Muscle layer of duodenum (tissue), 2 donors: ENCODE results near the gene ANKRD24.
"Not testable (repeated sequence)": the region's sequence is repeated elsewhere in the genome, so short reads cannot be mapped to it uniquely, and the experiment has no call there.

Source experiments
- H3K27ac ChIP-seq: one replicate; pipeline ENCODE4 v1.7.0; 2013; ENCODE audit warnings: mild to moderate bottlenecking, low read length
- H3K27me3 ChIP-seq: one replicate; pipeline ENCODE4 v1.7.0; 2013; ENCODE audit warnings: low read depth, mild to moderate bottlenecking, control low read depth, low read length
- H3K36me3 ChIP-seq, 2 donors: one replicate each; pipeline ENCODE4 v1.7.0; 2013; ENCODE audit warnings: low read length in 2 of 2, control low read depth in 1 of 2, mild to moderate bottlenecking in 1 of 2; ENCODE audit not compliant: insufficient read depth in 2 of 2, control insufficient read depth in 1 of 2
- H3K4me1 ChIP-seq, 2 donors: one replicate each; pipeline ENCODE4 v1.7.0; 2013; ENCODE audit warnings: low read length in 2 of 2, mild to moderate bottlenecking in 2 of 2, control low read depth in 1 of 2, moderate library complexity in 1 of 2; ENCODE audit not compliant: insufficient read depth in 2 of 2, control insufficient read depth in 1 of 2
- H3K4me3 ChIP-seq, 2 donors: one replicate each; pipeline ENCODE4 v1.7.0; 2013; ENCODE audit warnings: low read length in 2 of 2, low read depth in 1 of 2, mild to moderate bottlenecking in 1 of 2
- H3K9me3 ChIP-seq, 2 donors: one replicate each; pipeline ENCODE4 v1.7.0; 2013; ENCODE audit warnings: low read length in 2 of 2, control low read depth in 1 of 2, mild to moderate bottlenecking in 1 of 2; ENCODE audit not compliant: control insufficient read depth in 1 of 2
- donor health status: healthy.

Gene ANKRD24

GRCh38 chr19:4267101-4267900 lies 84.8 kb downstream of the ANKRD24 start:
- no peak overlapping the region for H3K4me3 ChIP-seq
- peaks cover 0 to 6% of the 10 kb centered on the region in 2 donors for H3K9me3 ChIP-seq
- H3K4me1 ChIP-seq, result no peaks in the 10 kb centered on the region
- H3K27ac ChIP-seq, result no peak overlapping the region
- H3K27me3 ChIP-seq, result no peaks in the 10 kb centered on the region
- peaks cover 15 to 56% of the 10 kb centered on the region in 2 donors for H3K36me3 ChIP-seq

DNA sequence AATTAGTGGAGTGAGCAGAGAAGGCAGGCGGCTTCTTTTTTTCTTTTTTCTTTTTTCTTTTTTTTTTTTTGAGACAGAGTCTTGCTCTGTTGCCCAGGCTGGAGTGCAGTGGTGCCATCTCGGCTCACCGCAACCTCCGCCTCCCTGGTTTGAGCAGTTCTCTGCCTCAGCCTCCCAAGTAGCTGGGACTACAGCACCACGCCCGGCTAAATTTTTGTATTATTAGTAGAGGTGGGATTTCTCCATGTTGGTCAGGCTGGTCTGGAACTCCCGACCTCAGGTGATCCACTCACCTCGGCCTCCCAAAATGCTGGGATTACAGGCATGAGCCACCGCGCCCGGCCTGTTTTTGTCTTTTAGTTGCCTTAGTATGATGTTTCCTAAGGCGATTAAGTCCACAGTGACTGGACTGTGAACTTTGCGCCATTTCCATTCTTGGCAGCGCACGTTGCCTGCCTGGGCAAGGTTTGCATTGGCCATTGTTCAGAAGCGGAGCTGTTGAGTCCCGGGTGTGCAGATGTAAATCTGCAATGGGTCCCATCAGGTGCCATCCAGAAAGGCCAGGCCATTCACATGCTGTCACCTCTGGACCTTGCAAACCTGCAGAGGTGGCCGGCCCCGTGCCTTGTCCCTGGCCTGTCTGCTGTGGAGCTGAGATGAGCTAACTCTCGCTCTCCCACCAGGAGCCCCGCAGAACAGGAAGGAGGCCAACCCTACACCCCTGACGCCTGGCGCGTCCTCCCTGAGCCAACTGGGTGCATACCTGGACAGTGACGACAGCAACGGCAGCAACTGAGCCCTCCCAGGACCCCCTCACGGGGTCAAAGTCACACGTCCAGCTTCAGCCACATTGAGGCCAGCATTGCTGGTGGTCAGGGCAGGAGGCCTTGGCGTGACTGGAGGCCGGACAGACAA lies 85.7 kb downstream of the ANKRD24 start:
- H3K27ac ChIP-seq, result no peak overlapping the region
- H3K36me3 ChIP-seq, result peaks cover 15 to 48% of the 10 kb centered on the region in 2 donors
- H3K4me3 ChIP-seq, result no peak overlapping the region
- peaks cover 0 to 6% of the 10 kb centered on the region in 2 donors for H3K9me3 ChIP-seq
- H3K27me3 ChIP-seq, result no peaks in the 10 kb centered on the region
- H3K4me1 ChIP-seq, result no peaks in the 10 kb centered on the region

GRCh38 chr19:4268816-4269430 lies 86.4 kb downstream of the ANKRD24 start:
- Histone ChIP-seq H3K27ac (no peak overlapping the region), H3K4me3 (no peak overlapping the region), H3K9me3 (peaks cover 0 to 6% of the 10 kb centered on the region in 2 donors), H3K4me1 (no peaks in the 10 kb centered on the region), H3K36me3 (peaks cover 15 to 44% of the 10 kb centered on the region in 2 donors), H3K27me3 (no peaks in the 10 kb centered on the region)

DNA sequence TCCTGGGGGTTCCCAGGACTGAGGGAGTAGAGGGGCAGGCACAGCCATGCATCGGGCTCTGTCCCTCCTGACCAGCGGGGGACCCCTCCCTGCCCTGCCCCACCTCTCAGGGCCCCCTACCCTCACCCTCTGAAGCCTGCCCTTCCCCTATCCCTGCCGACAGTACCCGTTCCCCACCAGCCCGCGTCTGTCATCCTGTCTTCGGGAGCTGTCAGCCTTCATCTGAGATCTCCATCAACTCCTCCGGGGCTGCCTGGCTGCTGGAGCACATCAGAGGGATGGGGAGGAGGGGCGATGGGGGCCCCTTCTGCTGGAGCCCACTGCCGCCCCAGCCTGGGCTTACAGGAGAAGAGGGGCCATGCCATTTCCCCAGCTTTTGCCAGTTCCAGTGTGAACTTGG lies 90.4 kb downstream of the ANKRD24 start:
- Histone ChIP-seq H3K4me3 (no peak overlapping the region), H3K4me1 (no peaks in the 10 kb centered on the region), H3K36me3 (peaks cover 10 to 15% of the 10 kb centered on the region in 2 donors)

GRCh38 chr19:4274321-4274686 lies 91.8 kb downstream of the ANKRD24 start:
- not testable (repeated sequence) for H3K4me1 ChIP-seq, H3K27me3 ChIP-seq, H3K9me3 ChIP-seq, H3K27ac ChIP-seq, H3K4me3 ChIP-seq, H3K36me3 ChIP-seq

More for the DNA sequence above, 90.4 kb downstream of the ANKRD24 start:
- H3K9me3 ChIP-seq, result peaks cover 0 to 6% of the 10 kb centered on the region in 2 donors
- no peaks in the 10 kb centered on the region for H3K27me3 ChIP-seq
- H3K27ac ChIP-seq, result no peak overlapping the region
